GM11168 (cell line): ENCODE data around the gene SPEF1.

Source experiments
- in situ Hi-C: fragments of 300-500 bp; cut with MboI; formaldehyde crosslinking; loops from one replicate; pipeline ENCODE4 v1.12.0; 2022; ENCODE audit warnings: low sequenced_read_pairs; ENCODE audit not compliant: unreplicated experiment

Gene SPEF1

DNA sequence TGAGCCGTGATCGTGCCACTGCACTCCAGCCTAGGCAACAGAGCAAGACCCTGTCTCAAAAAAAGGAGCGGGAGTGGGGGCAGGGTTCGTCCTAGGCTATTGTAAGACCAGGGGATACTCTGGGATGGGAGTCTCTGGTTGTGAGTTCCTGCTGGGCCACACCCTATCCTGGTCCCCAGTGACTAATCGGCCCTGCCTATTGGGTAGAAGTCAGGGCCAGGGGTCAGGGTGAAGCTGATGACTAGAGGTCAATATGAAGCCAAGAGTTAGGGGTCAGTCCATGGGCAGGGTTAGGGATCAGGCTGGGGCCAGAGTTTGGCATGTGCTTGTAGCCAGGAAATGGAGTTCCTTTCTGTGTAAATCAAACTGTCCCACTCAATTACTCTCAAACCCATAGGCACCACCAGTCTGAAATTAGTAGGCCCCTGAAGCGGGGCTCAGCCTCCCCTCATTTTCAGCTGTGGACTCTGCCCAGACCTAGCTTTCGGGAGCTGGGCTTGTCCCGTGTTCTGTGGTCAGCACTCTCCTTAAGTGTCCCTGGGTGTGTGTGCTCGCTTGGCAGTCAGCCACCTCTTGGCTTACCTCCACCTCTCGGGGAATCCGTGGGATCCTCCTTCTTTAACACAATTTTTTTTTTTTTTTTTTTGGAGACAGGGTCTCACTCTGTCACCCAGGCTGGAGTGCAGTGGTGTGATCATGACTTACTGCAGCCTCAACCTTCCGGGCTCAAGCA, 47.0 kb downstream of the SPEF1 start:
- in situ Hi-C loops, result no loop called here

GRCh38 chr20:3733119-3733995, 47.9 kb downstream of the SPEF1 start:
- in situ Hi-C loops, result no loop called here

- in situ Hi-C loops, result no loop called here
These were observed 48.7 kb downstream of the SPEF1 start, which contains the start of gene HSPA12B for GRCh38 chr20:3732327-3733118. TSS of gene HSPA12B (plus strand) at chr20:3732685. CDS start at chr20:3738675, 5,990 bp downstream.

DNA sequence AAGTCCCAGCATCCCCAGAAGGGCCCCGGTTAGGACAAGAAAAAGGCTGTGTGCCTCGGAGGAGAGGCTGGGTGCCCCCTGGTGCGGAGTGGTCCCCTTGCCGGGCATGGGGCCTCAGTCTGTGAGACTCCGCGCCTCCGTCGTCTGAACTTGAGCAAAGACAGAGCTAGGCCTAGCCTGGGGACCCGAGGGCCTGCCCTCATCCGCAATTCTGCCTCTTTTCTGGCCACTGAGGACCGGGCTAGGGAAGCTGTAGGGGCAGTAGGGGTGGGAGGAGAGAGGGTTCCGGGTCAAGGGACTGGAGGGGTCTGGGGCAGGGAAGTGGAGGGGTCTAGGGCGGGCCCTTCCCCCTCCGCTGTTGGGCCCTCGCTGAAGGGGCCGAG, 49.3 kb downstream of the SPEF1 start:
- in situ Hi-C loops, result no loop called here

DNA sequence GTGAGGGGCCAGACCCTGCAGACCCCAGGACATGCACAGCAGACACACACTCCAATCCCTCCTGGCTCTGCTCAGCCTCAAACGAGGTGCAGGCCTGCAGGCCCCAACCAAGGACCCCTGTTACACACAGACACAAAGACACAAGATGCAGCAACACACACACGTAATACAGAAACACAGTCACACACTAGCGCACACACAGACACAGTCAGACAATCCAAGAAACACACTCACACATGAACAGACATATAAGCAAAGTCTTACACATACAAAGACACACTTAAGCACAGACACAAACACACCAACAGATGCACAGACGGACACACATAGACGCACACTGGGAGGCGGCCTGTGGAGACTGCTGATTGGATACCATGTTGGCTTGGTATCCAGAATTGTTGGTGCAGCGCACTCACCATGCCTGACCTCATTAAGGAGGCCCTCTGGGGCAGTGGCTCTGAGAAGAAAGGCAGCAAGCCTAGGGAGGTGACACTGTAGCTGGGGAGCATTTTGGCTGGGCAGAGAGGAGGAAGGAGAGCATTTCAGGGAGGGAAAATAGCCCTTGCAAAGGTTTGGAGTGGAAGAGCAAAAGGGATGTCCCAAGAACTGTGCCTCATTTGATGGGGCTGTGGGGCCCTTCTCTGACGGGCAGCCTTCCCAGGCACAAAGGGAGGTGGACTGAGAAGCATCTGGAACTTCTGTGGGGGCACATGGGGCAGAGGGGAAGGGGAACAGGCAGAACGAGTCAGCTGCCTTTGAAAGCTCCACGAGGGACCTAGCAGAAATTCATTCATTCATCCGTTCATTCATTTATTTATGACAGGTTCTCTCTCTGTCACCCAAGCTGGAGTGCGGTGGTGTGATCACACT, 50.2 kb downstream of the SPEF1 start:
- in situ Hi-C loops, result no loop called here

- in situ Hi-C loops, result no loop called here
These were observed 51.3 kb downstream of the SPEF1 start for GRCh38 chr20:3729811-3730540.

DNA sequence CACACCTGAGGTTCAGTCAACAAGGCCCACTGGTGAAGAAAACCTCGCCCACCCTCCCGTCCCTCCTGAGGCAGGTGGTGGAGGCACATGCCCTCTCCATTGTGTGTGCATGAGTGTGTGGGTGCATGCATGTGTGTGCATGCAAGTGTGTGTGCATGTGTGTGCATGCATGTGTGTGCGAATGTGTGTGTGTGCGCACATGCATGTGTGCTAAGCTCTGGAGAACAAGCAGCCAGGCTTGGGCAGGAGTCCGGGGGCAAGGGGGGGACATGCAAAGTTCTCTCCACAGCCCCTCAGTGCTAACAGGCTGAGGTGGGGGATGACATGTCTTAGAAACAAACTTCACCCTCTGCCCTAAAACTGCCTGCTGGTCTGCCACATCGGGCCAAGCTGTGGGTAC, 51.9 kb downstream of the SPEF1 start:
- in situ Hi-C loops, result no loop called here

DNA sequence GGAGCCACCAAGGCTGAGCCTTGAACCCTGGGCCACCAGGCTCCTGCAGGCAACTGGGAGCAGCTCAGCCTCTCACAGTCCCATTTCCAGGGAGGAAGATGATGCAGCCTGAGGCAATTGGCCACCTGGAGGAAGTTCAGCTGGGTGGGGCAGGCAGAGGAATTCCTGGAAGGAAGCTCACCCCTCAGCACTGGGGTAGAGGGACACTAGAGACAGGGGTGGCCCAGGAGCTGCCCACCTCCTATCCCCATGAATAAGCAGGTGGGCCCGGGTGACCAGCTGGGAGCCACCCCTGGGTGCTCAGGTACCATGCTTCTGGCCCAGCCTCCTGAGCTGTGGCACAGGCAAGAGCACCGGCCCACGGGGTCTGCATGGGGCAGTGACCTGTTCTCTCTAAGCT, 52.4 kb downstream of the SPEF1 start:
- in situ Hi-C loops, result no loop called here

DNA sequence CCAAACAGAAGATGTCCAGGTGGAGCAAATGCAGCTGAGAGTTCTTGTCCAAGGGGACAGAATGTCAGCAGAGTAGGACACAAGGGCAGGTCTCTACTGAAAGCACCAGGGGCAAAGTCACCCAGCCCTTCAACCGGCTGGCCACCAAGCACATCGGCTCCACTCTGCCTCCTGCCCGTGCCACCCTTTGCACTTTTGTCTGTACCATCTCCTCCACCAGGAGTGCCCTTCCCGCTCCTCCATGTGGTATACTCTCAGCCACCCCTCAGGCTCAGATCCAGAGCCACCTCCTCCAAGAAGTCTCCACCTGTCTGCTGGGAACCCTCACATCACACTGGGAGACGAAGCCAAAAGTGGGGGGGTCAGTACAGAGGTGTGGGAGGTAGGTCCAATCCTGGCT, 52.9 kb downstream of the SPEF1 start:
- in situ Hi-C loops, result no loop called here
